ENCODE measurements around the gene ZNF784. TPM values are rescaled to one million over a fixed set of nuclear protein-coding genes. Genes with fewer than 3 reads are reported as not detected.
A peak's percentile ranks its signal among the peaks of the same experiment; 100 is the strongest.

ZNF784 gene
- total and polyA plus RNA-seq, 9 of the 15 experiments (the other 6 are each of a cell fraction or from before 2014, with no cell fraction given), result 0.14 to 6.1 (median 2.1) TPM

DNA sequence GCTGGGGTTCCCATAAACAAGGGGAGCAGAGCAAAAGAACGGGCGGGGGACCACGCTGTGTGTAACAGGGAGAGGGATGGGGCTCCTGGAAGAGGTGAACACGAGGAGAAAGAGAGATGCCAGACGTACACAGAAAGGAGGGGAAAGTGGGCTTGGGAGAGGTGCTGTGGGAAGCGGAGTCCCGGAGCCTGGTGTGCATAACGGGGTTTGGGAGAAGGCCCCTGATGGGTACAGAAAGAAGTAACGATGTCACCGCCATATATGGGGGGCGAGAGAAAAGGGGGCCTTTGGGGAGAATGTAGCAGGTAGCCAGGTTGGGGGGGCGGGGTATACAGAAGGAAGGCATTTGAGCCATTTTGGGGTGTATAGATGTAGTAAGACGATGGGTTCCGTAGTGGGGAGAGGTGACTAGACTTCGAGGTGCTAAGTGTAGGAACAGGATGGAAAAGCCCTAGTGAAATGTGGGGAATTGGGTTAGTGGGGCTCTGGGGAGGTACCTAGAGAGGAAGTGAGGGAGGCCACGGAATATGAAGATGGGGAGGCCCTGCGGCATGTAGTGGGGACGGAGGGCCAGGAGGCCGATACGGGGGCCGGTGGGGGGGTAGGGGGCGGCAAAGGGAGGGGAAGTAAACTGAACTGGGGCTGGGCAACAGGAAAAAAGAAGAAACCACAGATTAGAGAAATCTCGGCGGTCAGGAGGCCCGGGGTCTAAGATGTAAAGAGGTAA is 17.2 kb upstream of the ZNF784 start:
- ChIA-PET POLR2A (interaction anchor here (2.3 kb wide), 1 partner anchor 13 kb away, joined by 8 read pairs; the partner anchor contains the start of gene U2AF2), CTCF (ENCODE audit: low intra/inter-chr PET ratio) (interaction anchor here (1.2 kb wide), 1 partner anchor 13 kb away, joined by 5 read pairs; the partner anchor contains the start of gene U2AF2)
- Histone ChIP-seq H3K79me2 (ENCODE audit: control insufficient read depth, insufficient read depth, low read length) (peaks cover 77% of the 10 kb centered on the region), H4K20me1 (replicated peaks; ENCODE audit: control insufficient read depth, insufficient read depth, low read length) (no peaks in the 10 kb centered on the region), H3K9ac (ENCODE audit: insufficient read depth in 1 of 2, low read depth in 2 of 2, low read length in 2 of 2) (peak overlapping the region; percentile 79 to 98), H3K9me1 (ENCODE audit: control insufficient read depth, insufficient read depth, low read length) (no peaks in the 10 kb centered on the region), H2AFZ (ENCODE audit: low read depth, low read length) (peak overlapping the region; percentile 36; the same call in 1 of the 2 replicates), H3K36me3 (ENCODE audit: control insufficient read depth, insufficient read depth, low read length) (peaks cover 31% of the 10 kb centered on the region; the same call in 2 of the 3 replicates), H3K4me1 (replicated peaks in 1 of 2; ENCODE audit: control insufficient read depth in 2 of 2, insufficient read depth in 2 of 2, low read length in 2 of 2) (peaks cover 35 to 63% of the 10 kb centered on the region in 2 experiments), H3K27ac (ENCODE audit: extremely low read depth, low read depth, low read length) (peak overlapping the region; percentile 74), H3K9me3 (replicated peaks; ENCODE audit: control insufficient read depth, insufficient read depth, low read depth, low read length) (no peaks in the 10 kb centered on the region), H3K4me2 (ENCODE audit: insufficient read depth, low read length) (peak overlapping the region; percentile 91), H3K4me3 (peak overlapping the region; percentile 94), H3K27me3 (ENCODE audit: control insufficient read depth in 2 of 2, insufficient read depth in 2 of 2, low read length in 2 of 2) (no peaks in the 10 kb centered on the region)
- intact Hi-C loops (cut with micrococcal nuclease), result no loop called here
- FAIRE-seq (peak; percentile 70), DNase-seq (ENCODE audit: extremely low read depth in 1 of 4, low spot score in 3 of 4) (peak in 1 of 4 experiments; percentile 27), ATAC-seq (peak; percentile 3; the same call in 2 of the 3 replicates)
- WGBS (ENCODE audit: insufficient coverage, low coverage, missing lambda C conversion rate), result 2% methylated on average over 17 of the region's 25 CpGs
- in situ Hi-C loops (cut with MboI), result loop anchor here (25.0 kb wide), 2 partner anchors 504 to 671 kb away; partner anchors contain the start of genes TNNT1 and ZSCAN5A
- no TSS peak for BruUV-seq (replicated peaks)
- TF ChIP-seq CBX5 (IDR thresholded peaks at IDR 0.05; ENCODE audit: borderline replicate concordance, low read depth) (no peak), ELF1 (tag; IDR thresholded peaks at IDR 0.05) (no peak), NR1H2 (CRISPR knock-in tag; IDR thresholded peaks at IDR 0.05) (no peak), MCM2 (IDR thresholded peaks at IDR 0.05; ENCODE audit: low read depth) (no peak), CBX1 (IDR thresholded peaks at IDR 0.05; ENCODE audit: low read depth) (no peak), GABPB1 (CRISPR knock-in tag; IDR thresholded peaks at IDR 0.05) (0 out of 2 replicates have a peak, but pooled peaks have one; percentile 34), MBD2 (IDR thresholded peaks at IDR 0.05; ENCODE audit: borderline replicate concordance, low read depth) (no peak), ZNF174 (CRISPR knock-in tag; IDR thresholded peaks at IDR 0.05) (no peak), ZNF316 (IDR thresholded peaks at IDR 0.05) (no peak), SIN3A (IDR thresholded peaks at IDR 0.05; ENCODE audit: borderline replicate concordance in 2 of 2, control insufficient read depth in 1 of 2, low read depth in 2 of 2, low read length in 2 of 2) (no peak; a peak in 2 of 4 replicates), NFYB (IDR thresholded peaks at IDR 0.05; ENCODE audit: extremely low read depth, insufficient read length) (no peak), OTX1 (CRISPR knock-in tag; IDR thresholded peaks at IDR 0.05) (peak; percentile 59; the same call in 1 of the 2 replicates), DPF2 (IDR thresholded peaks at IDR 0.05) (no peak), SPI1 (IDR thresholded peaks at IDR 0.05; ENCODE audit: borderline replicate concordance, low read depth, low read length) (peak; percentile 53; the same call in 1 of the 2 replicates)
- TF ChIP-seq, protein P1, sequence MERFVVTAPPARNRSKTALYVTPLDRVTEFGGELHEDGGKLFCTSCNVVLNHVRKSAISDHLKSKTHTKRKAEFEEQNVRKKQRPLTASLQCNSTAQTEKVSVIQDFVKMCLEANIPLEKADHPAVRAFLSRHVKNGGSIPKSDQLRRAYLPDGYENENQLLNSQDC (CRISPR knock-in tag; IDR thresholded peaks at IDR 0.05), result no peak
- TF ChIP-seq, protein P2, sequence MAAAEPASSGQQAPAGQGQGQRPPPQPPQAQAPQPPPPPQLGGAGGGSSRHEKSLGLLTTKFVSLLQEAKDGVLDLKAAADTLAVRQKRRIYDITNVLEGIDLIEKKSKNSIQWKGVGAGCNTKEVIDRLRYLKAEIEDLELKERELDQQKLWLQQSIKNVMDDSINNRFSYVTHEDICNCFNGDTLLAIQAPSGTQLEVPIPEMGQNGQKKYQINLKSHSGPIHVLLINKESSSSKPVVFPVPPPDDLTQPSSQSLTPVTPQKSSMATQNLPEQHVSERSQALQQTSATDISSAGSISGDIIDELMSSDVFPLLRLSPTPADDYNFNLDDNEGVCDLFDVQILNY (CRISPR knock-in tag; IDR thresholded peaks at IDR 0.05), result no peak
- TF ChIP-seq, protein P3, sequence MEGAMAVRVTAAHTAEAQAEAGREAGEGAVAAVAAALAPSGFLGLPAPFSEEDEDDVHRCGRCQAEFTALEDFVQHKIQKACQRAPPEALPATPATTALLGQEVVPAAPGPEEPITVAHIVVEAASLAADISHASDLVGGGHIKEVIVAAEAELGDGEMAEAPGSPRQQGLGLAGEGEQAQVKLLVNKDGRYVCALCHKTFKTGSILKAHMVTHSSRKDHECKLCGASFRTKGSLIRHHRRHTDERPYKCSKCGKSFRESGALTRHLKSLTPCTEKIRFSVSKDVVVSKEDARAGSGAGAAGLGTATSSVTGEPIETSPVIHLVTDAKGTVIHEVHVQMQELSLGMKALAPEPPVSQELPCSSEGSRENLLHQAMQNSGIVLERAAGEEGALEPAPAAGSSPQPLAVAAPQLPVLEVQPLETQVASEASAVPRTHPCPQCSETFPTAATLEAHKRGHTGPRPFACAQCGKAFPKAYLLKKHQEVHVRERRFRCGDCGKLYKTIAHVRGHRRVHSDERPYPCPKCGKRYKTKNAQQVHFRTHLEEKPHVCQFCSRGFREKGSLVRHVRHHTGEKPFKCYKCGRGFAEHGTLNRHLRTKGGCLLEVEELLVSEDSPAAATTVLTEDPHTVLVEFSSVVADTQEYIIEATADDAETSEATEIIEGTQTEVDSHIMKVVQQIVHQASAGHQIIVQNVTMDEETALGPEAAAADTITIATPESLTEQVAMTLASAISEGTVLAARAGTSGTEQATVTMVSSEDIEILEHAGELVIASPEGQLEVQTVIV (CRISPR knock-in tag; IDR thresholded peaks at IDR 0.05; ENCODE audit: borderline replicate concordance), result no peak
- TF ChIP-seq, protein P4, sequence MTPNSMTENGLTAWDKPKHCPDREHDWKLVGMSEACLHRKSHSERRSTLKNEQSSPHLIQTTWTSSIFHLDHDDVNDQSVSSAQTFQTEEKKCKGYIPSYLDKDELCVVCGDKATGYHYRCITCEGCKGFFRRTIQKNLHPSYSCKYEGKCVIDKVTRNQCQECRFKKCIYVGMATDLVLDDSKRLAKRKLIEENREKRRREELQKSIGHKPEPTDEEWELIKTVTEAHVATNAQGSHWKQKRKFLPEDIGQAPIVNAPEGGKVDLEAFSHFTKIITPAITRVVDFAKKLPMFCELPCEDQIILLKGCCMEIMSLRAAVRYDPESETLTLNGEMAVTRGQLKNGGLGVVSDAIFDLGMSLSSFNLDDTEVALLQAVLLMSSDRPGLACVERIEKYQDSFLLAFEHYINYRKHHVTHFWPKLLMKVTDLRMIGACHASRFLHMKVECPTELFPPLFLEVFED (CRISPR knock-in tag; conservative IDR thresholded peaks at IDR 0.05), result no peak

All from K562 (cell line).